SJCRH30 (cell line): ENCODE measurements around the gene CAMTA1. TPM values are rescaled to one million over a fixed set of nuclear protein-coding genes. Genes with fewer than 3 reads are reported as not detected.
A peak's percentile ranks its signal among the peaks of the same experiment; 100 is the strongest.

ENCODE experiments used
- DNase-seq, 2 experiments: peaks; one replicate each; pipeline ENCODE4 v3.0.0-alpha.2; 2015 to 2020
- H3K27ac ChIP-seq: fragments of 250-450 bp; sonication (Bioruptor Pico); 2 replicates; pipeline ENCODE4 v1.5.1; 2020; ENCODE audit warnings: mild to moderate bottlenecking, moderate library complexity
- H3K27me3 ChIP-seq: fragments of 250-450 bp; sonication (Bioruptor Pico); 2 replicates; pipeline ENCODE4 v1.5.1; 2020; ENCODE audit warnings: mild to moderate bottlenecking, moderate library complexity
- H3K36me3 ChIP-seq: fragments of 250-450 bp; sonication (Bioruptor Pico); 2 replicates; pipeline ENCODE4 v1.5.1; 2020; ENCODE audit warnings: mild to moderate bottlenecking, moderate library complexity
- H3K4me1 ChIP-seq: fragments of 250-450 bp; sonication (Bioruptor Pico); 2 replicates; pipeline ENCODE4 v1.5.1; 2020; ENCODE audit warnings: mild to moderate bottlenecking, moderate library complexity
- H3K4me3 ChIP-seq: fragments of 250-450 bp; sonication (Bioruptor Pico); 2 replicates; pipeline ENCODE4 v1.5.1; 2020; ENCODE audit warnings: mild to moderate bottlenecking, moderate library complexity
- H3K9me3 ChIP-seq: fragments of 250-450 bp; sonication (Bioruptor Pico); replicated peaks from 2 replicates; pipeline ENCODE4 v1.5.1; 2020; ENCODE audit warnings: mild to moderate bottlenecking, moderate library complexity
- total RNA-seq: library from RNA; depleted of rRNA; stranded (reverse); fragments of >200 nt; shearing (Covaris generic); gene quantifications from 2 replicates; pipeline ENCODE4 v1.2.3, GENCODE V29; 2014

Gene CAMTA1
- total RNA-seq, 1 experiment from 2014 or later = 153 TPM

DNA sequence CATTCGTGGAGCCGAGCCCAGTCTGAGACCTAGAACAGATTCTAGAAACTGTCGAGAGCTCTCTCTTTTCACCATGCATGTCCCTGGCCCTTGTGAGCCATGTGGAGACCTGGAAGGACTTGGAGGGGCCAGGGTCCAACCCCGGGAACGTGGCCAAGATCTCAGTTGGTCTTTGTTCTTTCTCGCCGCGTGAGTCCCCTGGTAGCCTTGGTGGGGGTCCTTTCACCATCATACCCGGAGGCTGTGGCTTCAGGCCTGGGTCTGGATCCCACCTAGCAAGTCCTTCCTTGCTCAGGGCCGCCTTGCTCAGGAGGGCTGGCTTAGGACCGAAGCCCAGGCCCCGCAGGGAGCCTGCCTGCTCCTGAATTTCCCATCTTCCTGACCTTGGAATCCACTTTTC lies 168.0 kb downstream of the CAMTA1 start:
- Histone ChIP-seq H3K27ac (no peak overlapping the region), H3K36me3 (no peaks in the 10 kb centered on the region), H3K27me3 (peaks cover 12% of the 10 kb centered on the region; the same call in 1 of the 2 replicates), H3K4me3 (no peak overlapping the region), H3K9me3 (no peaks in the 10 kb centered on the region), H3K4me1 (peaks cover 12% of the 10 kb centered on the region)
- no peak for DNase-seq

DNA sequence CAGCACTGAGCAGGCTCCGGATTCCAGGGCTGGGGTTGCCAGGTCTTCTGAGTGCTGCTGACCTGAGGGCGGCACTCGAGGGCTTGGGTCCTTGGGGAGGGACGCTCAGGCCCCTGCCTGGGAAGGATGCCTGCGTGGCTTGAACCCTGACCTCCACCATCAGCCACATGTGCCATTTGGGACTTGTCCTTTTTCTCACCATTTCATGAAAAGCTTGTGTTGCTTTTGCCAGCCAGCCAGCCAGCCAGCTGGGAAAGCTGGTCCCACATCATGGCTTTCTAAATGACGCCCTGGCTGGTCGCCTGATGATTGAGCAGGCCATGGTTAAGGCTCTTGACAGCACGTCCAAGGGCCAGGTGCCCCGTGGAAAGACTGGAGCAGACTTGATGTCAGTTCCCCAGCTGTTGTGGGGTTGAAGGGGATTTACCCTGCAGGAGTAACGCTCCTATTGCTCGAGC lies 168.7 kb downstream of the CAMTA1 start:
- no peaks in the 10 kb centered on the region for H3K9me3 ChIP-seq
- no peaks in the 10 kb centered on the region for H3K36me3 ChIP-seq
- H3K4me1 ChIP-seq = peaks cover 12% of the 10 kb centered on the region
- no peak overlapping the region for H3K4me3 ChIP-seq
- no peak overlapping the region for H3K27ac ChIP-seq
- peaks cover 12% of the 10 kb centered on the region; the same call in 1 of the 2 replicates for H3K27me3 ChIP-seq
- DNase-seq = peak; percentile 49 to 64

DNA sequence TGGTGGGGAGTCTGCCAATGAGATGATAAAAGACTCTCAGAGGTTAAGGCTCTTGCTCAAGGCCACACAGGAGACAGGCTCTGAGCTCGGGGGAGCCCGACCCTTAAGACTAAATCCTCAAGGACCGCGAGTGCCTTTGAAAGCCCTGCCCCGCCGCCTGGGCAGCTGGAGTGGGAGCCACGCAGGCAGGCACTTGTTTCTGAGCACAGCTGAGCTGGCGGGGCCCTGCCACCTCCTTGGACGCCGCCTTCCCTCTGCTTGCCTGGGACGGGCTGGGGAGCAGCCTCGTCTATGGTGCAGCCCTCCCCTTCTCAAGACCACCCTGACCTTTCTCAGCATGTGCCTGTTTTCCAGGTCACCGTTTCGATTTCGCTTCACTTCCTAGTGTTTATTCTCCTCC lies 169.3 kb downstream of the CAMTA1 start:
- Histone ChIP-seq H3K27me3 (peaks cover 16% of the 10 kb centered on the region; the same call in 1 of the 2 replicates), H3K27ac (no peak overlapping the region), H3K4me1 (peaks cover 12% of the 10 kb centered on the region), H3K4me3 (no peak overlapping the region), H3K9me3 (no peaks in the 10 kb centered on the region), H3K36me3 (no peaks in the 10 kb centered on the region)
- DNase-seq = peak; percentile 23 to 43

DNA sequence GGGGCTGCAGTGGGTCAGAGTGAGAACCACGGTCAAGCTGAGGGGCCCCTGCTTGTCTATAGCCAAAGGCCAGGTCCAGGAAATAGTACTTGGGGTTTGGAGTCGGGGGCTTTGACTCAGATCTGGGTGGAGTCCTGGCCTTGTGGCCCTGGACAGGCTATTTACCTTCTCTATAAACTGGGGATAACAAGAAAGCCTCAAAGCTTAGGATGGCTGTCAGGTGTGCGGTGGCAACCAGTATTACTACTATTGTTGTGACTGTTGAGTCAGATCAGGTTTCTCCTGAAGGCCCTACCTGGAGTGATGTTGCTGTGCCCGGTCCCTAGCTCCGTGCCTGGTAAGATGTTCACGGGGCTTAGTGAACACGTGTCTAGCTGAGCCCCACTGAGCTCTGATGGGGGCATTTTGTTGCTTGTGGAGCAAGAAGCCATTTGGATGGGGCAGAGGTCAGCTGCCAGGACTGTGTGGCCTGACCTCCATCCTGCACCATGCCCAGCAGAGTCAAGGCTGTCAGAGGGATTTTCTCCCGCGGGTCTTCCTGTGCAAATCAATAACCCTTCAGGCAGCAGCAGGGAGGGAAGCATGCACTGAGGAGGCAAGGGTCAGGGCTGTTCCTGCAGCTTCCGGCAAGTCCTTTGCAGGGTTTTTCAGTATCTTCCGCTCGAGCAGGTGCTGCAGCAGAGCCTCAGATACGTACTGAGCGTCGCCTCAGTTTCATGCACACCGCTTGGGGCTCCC lies 170.3 kb downstream of the CAMTA1 start:
- Histone ChIP-seq H3K9me3 (no peaks in the 10 kb centered on the region), H3K36me3 (no peaks in the 10 kb centered on the region), H3K27ac (no peak overlapping the region), H3K4me3 (no peak overlapping the region), H3K4me1 (peaks cover 20% of the 10 kb centered on the region), H3K27me3 (peaks cover 19% of the 10 kb centered on the region; the same call in 1 of the 2 replicates)
- DNase-seq = no peak

DNA sequence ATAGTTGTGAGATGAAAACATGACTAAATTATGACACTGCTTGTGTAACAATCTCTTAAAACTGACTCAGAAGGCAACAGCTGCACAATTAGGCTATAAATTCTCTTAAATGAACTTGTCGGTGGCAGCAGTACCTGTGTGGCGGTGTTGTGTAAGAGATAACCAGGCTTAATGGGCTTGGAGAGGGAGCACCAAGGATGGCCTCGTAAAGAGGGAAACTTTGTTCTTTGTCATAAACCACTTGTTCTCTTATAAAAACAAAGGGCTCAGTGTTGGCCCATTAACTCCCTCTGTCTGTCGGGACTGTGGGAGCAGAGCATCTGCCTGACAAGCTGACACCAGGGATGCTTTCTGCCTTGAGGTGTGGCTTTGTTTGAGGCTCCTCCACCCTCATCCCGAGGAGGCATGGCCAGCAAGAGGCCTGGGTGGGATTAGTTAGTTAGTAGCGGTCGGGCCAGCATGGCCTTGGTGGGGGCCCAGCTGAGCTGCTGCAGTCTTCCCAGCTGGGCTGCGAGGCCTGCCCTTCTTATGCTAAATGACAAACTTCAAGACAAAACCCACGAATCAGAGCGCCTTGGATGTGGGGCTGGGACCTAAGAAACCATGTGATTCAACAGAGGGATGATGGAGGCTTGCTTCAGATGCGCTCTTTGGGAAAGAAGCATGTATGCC lies 171.4 kb downstream of the CAMTA1 start:
- DNase-seq = no peak
- H3K27me3 ChIP-seq = peaks cover 19% of the 10 kb centered on the region; the same call in 1 of the 2 replicates
- H3K4me3 ChIP-seq = no peak overlapping the region
- no peak overlapping the region for H3K27ac ChIP-seq
- no peaks in the 10 kb centered on the region for H3K9me3 ChIP-seq
- H3K36me3 ChIP-seq = no peaks in the 10 kb centered on the region
- H3K4me1 ChIP-seq = peaks cover 23% of the 10 kb centered on the region

DNA sequence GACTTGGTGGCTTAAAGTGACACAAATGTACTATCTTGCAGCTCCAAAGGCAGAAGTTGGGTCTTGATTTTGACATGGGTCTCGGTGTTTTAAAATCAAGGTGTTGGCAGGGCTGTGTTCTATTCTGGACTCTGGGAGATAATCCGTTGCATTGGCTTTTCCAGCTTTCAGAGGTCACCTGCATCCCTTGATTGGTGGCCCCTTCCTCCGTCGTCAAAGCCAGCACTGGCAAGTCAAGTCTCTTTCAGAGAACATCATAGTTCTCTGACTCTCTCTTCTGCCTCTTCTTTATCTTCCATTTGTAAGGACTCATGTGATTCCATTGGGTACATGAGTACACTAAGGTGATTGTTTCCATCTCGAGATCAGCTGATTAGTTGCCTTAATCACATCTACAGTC lies 172.1 kb downstream of the CAMTA1 start:
- Histone ChIP-seq H3K36me3 (no peaks in the 10 kb centered on the region), H3K27ac (no peak overlapping the region), H3K4me3 (no peak overlapping the region), H3K27me3 (peaks cover 19% of the 10 kb centered on the region; the same call in 1 of the 2 replicates), H3K9me3 (no peaks in the 10 kb centered on the region), H3K4me1 (peaks cover 23% of the 10 kb centered on the region)
- DNase-seq = no peak

DNA sequence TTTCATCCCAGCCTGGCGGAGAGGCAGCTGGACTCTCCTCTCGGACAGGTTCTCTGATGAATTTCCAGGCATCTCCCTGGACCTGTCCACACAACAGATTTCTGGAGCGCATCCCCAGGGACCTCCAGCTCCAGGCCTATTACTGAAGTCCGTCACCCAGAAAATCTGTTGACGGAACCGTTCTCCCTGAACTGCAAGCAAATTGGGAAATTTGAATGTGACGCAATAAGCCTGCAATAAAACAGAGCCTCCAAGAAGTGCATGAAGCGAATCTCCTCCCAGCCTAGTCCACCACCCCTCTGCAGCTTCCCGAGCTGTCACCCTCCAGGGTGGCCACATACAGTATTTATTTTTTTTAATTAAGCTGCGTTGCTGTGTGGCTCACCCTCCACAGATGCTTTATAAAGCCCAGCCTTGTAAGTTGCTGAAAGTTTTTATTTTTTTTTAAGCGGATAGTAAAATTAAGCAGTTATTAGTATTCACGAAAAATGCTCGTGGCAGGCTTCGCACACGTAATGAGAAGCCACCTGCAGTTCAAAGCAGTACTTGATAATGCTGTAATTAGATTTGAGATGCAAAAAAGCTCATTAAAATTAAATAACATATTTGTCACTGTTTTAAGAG lies 173.3 kb downstream of the CAMTA1 start:
- Histone ChIP-seq H3K36me3 (no peaks in the 10 kb centered on the region), H3K27ac (no peak overlapping the region), H3K27me3 (peaks cover 19% of the 10 kb centered on the region; the same call in 1 of the 2 replicates), H3K4me3 (no peak overlapping the region), H3K4me1 (peaks cover 23% of the 10 kb centered on the region), H3K9me3 (no peaks in the 10 kb centered on the region)
- DNase-seq = no peak

DNA sequence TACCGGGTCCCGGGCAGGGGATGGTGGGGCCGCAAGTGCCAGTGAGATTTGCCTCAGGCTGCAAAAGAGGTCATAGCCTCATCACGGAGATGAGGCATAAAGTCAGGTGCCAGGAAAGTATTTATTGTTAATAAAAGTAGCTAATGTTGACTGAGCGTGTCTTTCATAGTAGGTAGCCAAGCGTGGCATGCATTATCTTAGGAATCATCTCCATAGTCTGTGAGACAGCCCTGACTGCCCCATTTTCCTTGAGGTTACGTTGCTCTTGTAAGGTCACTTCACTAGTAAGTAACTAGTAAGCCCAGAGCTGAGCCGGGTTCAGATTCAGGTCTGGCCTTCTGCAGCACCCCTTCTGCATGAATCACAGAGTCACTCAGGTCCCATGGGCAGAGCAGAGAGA lies 174.2 kb downstream of the CAMTA1 start:
- Histone ChIP-seq H3K4me1 (peaks cover 19% of the 10 kb centered on the region), H3K27me3 (peaks cover 19% of the 10 kb centered on the region; the same call in 1 of the 2 replicates), H3K4me3 (no peak overlapping the region), H3K36me3 (no peaks in the 10 kb centered on the region), H3K27ac (no peak overlapping the region), H3K9me3 (no peaks in the 10 kb centered on the region)
- no peak for DNase-seq

DNA sequence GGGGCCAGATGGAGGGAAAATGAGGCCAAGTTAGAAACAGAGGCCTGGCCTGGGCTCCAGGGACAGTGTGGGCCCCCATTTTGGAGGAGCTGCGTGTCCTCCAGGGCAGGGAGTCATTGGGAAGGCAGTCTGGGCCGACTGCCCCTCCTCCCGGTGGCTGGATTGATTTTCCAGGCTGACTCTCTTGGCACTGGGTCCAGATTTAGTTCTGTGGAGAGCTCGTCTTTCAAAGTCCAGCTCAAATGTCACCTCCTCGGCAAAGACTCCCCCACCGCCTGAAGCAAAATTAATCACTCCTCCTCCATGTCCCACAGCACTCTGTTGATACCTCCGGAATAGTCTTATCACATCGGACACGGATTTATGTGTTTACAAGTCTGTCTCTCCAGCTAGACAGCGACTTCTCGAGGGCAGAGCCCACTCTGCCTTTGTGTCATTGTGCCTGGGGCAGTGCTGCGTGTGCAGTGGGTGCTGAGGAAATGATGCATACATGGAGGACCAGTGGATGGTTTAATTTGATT lies 175.1 kb downstream of the CAMTA1 start:
- DNase-seq = peak; percentile 64 to 78
- H3K27ac ChIP-seq = no peak overlapping the region
- peaks cover 18% of the 10 kb centered on the region for H3K27me3 ChIP-seq
- H3K36me3 ChIP-seq = no peaks in the 10 kb centered on the region
- no peaks in the 10 kb centered on the region for H3K9me3 ChIP-seq
- H3K4me3 ChIP-seq = no peak overlapping the region
- peaks cover 11% of the 10 kb centered on the region for H3K4me1 ChIP-seq

DNA sequence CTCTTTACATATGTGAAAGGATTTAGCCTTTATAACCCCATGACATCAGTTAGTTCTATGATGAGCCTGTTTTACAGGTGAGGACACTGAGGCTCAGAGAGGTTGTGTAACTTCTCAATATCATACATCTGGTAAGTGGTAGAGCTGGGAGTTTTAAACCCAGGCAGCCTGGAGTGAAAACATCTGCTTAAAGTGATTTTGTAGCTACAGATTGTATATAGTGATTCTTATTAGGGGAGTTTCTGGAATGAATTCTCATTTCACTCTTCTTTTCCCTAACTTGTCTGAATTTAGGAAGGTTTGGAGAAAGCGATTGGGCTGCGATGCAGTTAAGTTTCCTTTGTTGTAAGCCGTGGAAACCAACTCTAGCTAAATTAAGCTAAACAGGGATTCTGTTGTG lies 175.6 kb downstream of the CAMTA1 start:
- H3K4me1 ChIP-seq = peaks cover 11% of the 10 kb centered on the region
- no peak for DNase-seq
- peaks cover 20% of the 10 kb centered on the region for H3K27me3 ChIP-seq
- H3K4me3 ChIP-seq = no peak overlapping the region
- no peaks in the 10 kb centered on the region for H3K36me3 ChIP-seq
- H3K9me3 ChIP-seq = no peaks in the 10 kb centered on the region
- H3K27ac ChIP-seq = no peak overlapping the region

DNA sequence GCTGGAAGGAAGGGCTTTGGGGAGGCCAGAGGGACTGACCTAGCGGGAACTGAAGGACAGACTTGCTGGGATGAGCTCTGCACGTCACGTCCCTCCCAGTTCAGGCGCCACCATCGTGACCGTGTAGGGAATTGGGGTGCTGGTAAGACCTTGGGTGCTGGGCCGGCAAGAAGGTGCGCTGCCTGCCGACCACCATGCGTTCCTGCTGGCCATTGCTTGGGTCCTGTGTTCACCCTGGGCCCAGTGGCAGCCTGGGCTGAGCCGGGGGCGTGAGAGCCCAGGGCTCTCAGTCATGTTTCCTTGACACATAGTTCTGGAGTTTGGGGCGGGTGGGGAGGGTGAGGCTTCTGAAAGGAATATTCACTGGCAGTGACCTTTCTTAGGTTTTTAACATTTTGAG lies 176.0 kb downstream of the CAMTA1 start:
- Histone ChIP-seq H3K4me3 (no peak overlapping the region), H3K27ac (no peak overlapping the region), H3K4me1 (peaks cover 11% of the 10 kb centered on the region), H3K9me3 (no peaks in the 10 kb centered on the region), H3K27me3 (peaks cover 15% of the 10 kb centered on the region), H3K36me3 (no peaks in the 10 kb centered on the region)
- DNase-seq = no peak

DNA sequence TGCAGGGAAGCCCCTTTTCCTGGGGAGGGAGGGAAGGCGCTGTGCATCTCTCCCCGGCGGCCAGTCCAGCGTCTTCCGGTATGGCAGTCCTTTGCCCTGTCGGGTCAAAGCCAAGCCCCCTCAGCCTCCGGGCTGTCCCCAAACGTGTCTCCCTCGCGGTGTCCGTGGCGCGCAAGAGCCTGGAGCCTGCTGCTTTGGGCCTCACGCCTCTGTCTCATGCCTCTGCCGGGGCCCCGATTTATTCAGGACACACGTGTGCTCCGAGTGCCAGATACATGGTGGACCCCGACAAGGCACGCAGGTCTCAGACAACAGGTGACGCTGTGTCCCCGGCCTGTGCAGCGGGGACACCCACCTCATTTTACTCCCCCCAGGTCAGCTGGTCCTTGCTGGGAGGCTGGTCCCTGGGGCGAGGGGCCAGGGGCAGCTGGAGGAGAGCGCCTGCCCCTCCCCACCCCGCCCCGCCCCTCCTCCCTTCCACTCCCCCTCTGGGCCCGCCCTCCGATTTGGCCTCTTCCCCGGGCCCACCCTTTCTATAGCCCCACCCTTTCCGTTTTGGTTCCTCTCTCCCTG lies 176.7 kb downstream of the CAMTA1 start:
- Histone ChIP-seq H3K36me3 (no peaks in the 10 kb centered on the region), H3K27me3 (peaks cover 14% of the 10 kb centered on the region), H3K9me3 (no peaks in the 10 kb centered on the region), H3K4me1 (peaks cover 11% of the 10 kb centered on the region), H3K4me3 (no peak overlapping the region), H3K27ac (no peak overlapping the region)
- no peak for DNase-seq

DNA sequence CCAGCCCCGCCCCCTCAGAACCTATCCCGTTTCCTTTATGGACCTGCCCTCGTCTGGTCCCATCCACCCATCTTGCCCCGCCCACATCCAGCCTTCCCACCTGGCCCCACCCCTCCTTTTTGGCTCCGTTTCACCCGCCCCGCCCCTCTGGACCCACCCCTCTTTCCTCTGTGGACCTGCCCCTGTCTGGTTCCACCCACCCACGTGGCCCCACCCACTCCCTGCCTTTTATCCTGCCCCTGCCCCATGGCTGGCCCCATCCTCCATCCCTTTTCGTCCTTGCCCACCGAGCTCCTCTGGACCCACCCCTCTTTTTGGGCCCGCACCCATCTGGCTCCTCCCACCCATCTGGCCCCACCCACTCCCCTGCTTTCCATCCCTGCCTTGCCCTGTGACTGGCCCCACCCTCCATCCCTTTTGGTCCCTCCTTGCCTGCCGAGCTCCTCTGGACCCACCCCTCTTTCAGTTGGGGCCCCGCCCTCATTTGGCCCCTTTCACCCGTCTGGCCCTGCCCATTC lies 177.3 kb downstream of the CAMTA1 start:
- peaks cover 14% of the 10 kb centered on the region for H3K27me3 ChIP-seq
- H3K27ac ChIP-seq = no peak overlapping the region
- H3K4me3 ChIP-seq = no peak overlapping the region
- H3K9me3 ChIP-seq = no peaks in the 10 kb centered on the region
- DNase-seq = peak in 1 of 2 experiments; percentile 14
- peaks cover 11% of the 10 kb centered on the region for H3K4me1 ChIP-seq
- H3K36me3 ChIP-seq = no peaks in the 10 kb centered on the region
